Keratinocyte (primary cell): ENCODE data around the gene RAB40A. TPM values are rescaled to one million over a fixed set of nuclear protein-coding genes. Genes with fewer than 3 reads are reported as not detected.

Source experiments
- DNase-seq: peaks from one replicate; pipeline ENCODE4 v3.0.0-alpha.2; 2011; ENCODE audit warnings: low read depth, missing footprints, low spot score
- FAIRE-seq: peaks from 2 replicates; lab custom pipeline; 2011; peaks lifted over from hg19 to GRCh38; lab: Jason Lieb, UNC
- H2AFZ ChIP-seq: 2 replicates; pipeline ENCODE4 v1.6.0; 2012; ENCODE audit warnings: low read length, control low read depth, inconsistent platforms; ENCODE audit not compliant: control insufficient read depth
- H3K27ac ChIP-seq: 2 replicates; pipeline ENCODE4 v1.5.1; 2011; ENCODE audit warnings: low read length; ENCODE audit not compliant: control insufficient read depth, insufficient read depth
- H3K27me3 ChIP-seq: 3 replicates; pipeline ENCODE4 v1.6.0; 2011; ENCODE audit warnings: low read length; ENCODE audit not compliant: control insufficient read depth, insufficient read depth; ENCODE audit errors: extremely low read depth
- H3K36me3 ChIP-seq, 2 experiments: 2 replicates in 1 of 2; 3 replicates in 1 of 2; pipeline ENCODE4 v1.5.1; 2011; ENCODE audit warnings: low read length in 2 of 2, mild to moderate bottlenecking in 1 of 2; ENCODE audit not compliant: control insufficient read depth in 2 of 2, insufficient read depth in 2 of 2; ENCODE audit errors: extremely low read depth in 1 of 2
- H3K4me1 ChIP-seq: 3 replicates; pipeline ENCODE4 v1.5.1; 2011; ENCODE audit warnings: low read length; ENCODE audit not compliant: control insufficient read depth, insufficient read depth; ENCODE audit errors: extremely low read depth
- H3K4me2 ChIP-seq: 3 replicates; pipeline ENCODE4 v1.6.0; 2011; ENCODE audit warnings: low read depth, low read length; ENCODE audit not compliant: control insufficient read depth, insufficient read depth; ENCODE audit errors: extremely low read depth
- H3K4me3 ChIP-seq, 3 experiments: fragments of 200-600 bp in 1 of 3; sonication (generic) in 1 of 3; 2 replicates in 2 of 3; 3 replicates in 1 of 3; pipeline ENCODE4 v1.5.1; 2011 to 2016; ENCODE audit warnings: low read length in 3 of 3, mild to moderate bottlenecking in 3 of 3, control low read depth in 2 of 3, inconsistent platforms in 1 of 3, low read depth in 1 of 3, mixed read lengths in 1 of 3, mixed run types in 1 of 3, moderate library complexity in 1 of 3; ENCODE audit not compliant: control insufficient read depth in 2 of 3, insufficient read depth in 2 of 3; ENCODE audit errors: extremely low read depth in 1 of 3
- H3K79me2 ChIP-seq: 2 replicates; pipeline ENCODE4 v1.6.0; 2012; ENCODE audit warnings: low read length; ENCODE audit not compliant: control insufficient read depth, insufficient read depth
- H3K9ac ChIP-seq: 3 replicates; pipeline ENCODE4 v1.6.0; 2011; ENCODE audit warnings: low read length; ENCODE audit not compliant: control insufficient read depth, insufficient read depth; ENCODE audit errors: extremely low read depth
- H3K9me1 ChIP-seq: 3 replicates; pipeline ENCODE4 v1.6.0; 2011; ENCODE audit warnings: low read length; ENCODE audit not compliant: control insufficient read depth, insufficient read depth; ENCODE audit errors: extremely low read depth
- H3K9me3 ChIP-seq: 2 replicates; pipeline ENCODE4 v1.5.1; 2012; ENCODE audit warnings: low read depth, low read length; ENCODE audit not compliant: control insufficient read depth
- H4K20me1 ChIP-seq: 3 replicates; pipeline ENCODE4 v1.6.0; 2011; ENCODE audit warnings: low read length; ENCODE audit not compliant: control insufficient read depth, insufficient read depth; ENCODE audit errors: extremely low read depth
- EZH2 ChIP-seq: IDR thresholded peaks from one replicate; pipeline ENCODE4 v1.6.1; 2012; ENCODE audit warnings: inconsistent platforms, mild to moderate bottlenecking, low read length, moderate library complexity
- dilution Hi-C: fragments of 300-500 bp; cut with MboI; formaldehyde crosslinking; loops from one replicate; pipeline ENCODE4 v1.7.0; 2020; ENCODE audit warnings: low sequenced_read_pairs; ENCODE audit not compliant: extremely low pct_ligation_motif_present
- polyA plus RNA-seq, 5 experiments: library from polyadenylated mRNA; depleted of rRNA in 3 of 5; stranded (reverse) in 3 of 5; stranded (forward) in 1 of 5; unstranded in 1 of 5; fragments of >200 nt; gene quantifications; 1 replicate in 1 of 5; 2 replicates in 3 of 5; 3 replicates in 1 of 5; pipeline versions ENCODE4 v1.2.1 to v1.2.3, GENCODE V29; 2011 to 2012; ENCODE audit warnings: missing spikeins in 2 of 5, low read depth in 1 of 5, low replicate concordance in 1 of 5
- TF ChIP-seq, protein P1 (sequence below), 3 experiments: IDR thresholded peaks in 1 of 3; conservative IDR thresholded peaks in 1 of 3; optimal IDR thresholded peaks in 1 of 3; 2 replicates in 2 of 3; 3 replicates in 1 of 3; pipeline versions ENCODE3 to v1.5.1; 2011; ENCODE audit warnings: low read length in 3 of 3, mild to moderate bottlenecking in 3 of 3, moderate library complexity in 2 of 3, control low read depth in 1 of 3, inconsistent platforms in 1 of 3; ENCODE audit not compliant: insufficient read depth in 2 of 3; ENCODE audit errors: extremely low read depth in 1 of 3

RAB40A gene
- polyA plus RNA-seq, 1 donor (not counting 4 experiments of a cell fraction or from before 2014, with no cell fraction given) = 0.33 TPM

DNA sequence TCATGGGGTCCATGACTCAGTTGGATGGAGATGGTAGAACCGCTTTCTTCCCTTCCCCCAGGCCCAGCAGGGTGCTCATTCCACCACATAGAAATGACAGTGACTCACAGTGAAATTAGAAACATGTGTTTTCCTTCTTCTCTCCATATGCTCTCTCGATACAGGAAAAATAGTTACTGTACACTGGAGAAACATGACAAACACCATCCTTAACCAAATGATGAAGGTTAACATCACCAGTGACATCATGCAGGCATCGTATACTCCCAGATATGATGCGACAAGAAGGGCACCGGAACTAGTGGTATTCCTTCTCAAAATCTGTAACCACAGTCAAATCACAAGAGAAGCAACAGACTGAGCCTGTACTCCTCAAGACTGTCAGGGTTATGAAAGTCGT, 11.7 kb upstream of the RAB40A start:
- no peaks in the 10 kb centered on the region for H3K36me3 ChIP-seq
- no peak overlapping the region for H3K9ac ChIP-seq
- dilution Hi-C loops = no loop called here
- no peaks in the 10 kb centered on the region for H3K27me3 ChIP-seq
- no peaks in the 10 kb centered on the region for H3K9me3 ChIP-seq
- FAIRE-seq (no peak), DNase-seq (no peak)
- no peaks in the 10 kb centered on the region for H4K20me1 ChIP-seq
- no peak overlapping the region for H2AFZ ChIP-seq
- H3K9me1 ChIP-seq = no peaks in the 10 kb centered on the region
- H3K4me3 ChIP-seq = no peak overlapping the region
- H3K4me2 ChIP-seq = no peak overlapping the region
- H3K27ac ChIP-seq = no peak overlapping the region
- TF ChIP-seq, protein P1, sequence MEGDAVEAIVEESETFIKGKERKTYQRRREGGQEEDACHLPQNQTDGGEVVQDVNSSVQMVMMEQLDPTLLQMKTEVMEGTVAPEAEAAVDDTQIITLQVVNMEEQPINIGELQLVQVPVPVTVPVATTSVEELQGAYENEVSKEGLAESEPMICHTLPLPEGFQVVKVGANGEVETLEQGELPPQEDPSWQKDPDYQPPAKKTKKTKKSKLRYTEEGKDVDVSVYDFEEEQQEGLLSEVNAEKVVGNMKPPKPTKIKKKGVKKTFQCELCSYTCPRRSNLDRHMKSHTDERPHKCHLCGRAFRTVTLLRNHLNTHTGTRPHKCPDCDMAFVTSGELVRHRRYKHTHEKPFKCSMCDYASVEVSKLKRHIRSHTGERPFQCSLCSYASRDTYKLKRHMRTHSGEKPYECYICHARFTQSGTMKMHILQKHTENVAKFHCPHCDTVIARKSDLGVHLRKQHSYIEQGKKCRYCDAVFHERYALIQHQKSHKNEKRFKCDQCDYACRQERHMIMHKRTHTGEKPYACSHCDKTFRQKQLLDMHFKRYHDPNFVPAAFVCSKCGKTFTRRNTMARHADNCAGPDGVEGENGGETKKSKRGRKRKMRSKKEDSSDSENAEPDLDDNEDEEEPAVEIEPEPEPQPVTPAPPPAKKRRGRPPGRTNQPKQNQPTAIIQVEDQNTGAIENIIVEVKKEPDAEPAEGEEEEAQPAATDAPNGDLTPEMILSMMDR (optimal IDR thresholded peaks at IDR 0.05 in 1 of 3, IDR thresholded peaks at IDR 0.05 in 1 of 3, conservative IDR thresholded peaks at IDR 0.05 in 1 of 3; ENCODE audit: extremely low read depth in 1 of 3, insufficient read depth in 2 of 3, low read length in 3 of 3) = no peak
- no peak for TF ChIP-seq EZH2
- H3K4me1 ChIP-seq = peaks cover 6% of the 10 kb centered on the region
- no peaks in the 10 kb centered on the region for H3K79me2 ChIP-seq

GRCh38 chrX:103530545-103530944, 11.3 kb upstream of the RAB40A start:
- H3K9me1 ChIP-seq = no peaks in the 10 kb centered on the region
- TF ChIP-seq, protein P1 (optimal IDR thresholded peaks at IDR 0.05 in 1 of 3, IDR thresholded peaks at IDR 0.05 in 1 of 3, conservative IDR thresholded peaks at IDR 0.05 in 1 of 3; ENCODE audit: extremely low read depth in 1 of 3, insufficient read depth in 2 of 3, low read length in 3 of 3) = no peak
- TF ChIP-seq EZH2 = no peak
- dilution Hi-C loops = no loop called here
- no peak for FAIRE-seq
- no peaks in the 10 kb centered on the region for H4K20me1 ChIP-seq
- no peak overlapping the region for H2AFZ ChIP-seq
- no peak overlapping the region for H3K9ac ChIP-seq
- peaks cover 3% of the 10 kb centered on the region for H3K4me1 ChIP-seq
- no peak overlapping the region for H3K4me2 ChIP-seq
- no peaks in the 10 kb centered on the region for H3K79me2 ChIP-seq
- H3K27ac ChIP-seq = no peak overlapping the region
- DNase-seq = no peak
- H3K36me3 ChIP-seq = no peaks in the 10 kb centered on the region
- no peak overlapping the region for H3K4me3 ChIP-seq
- no peaks in the 10 kb centered on the region for H3K9me3 ChIP-seq
- no peaks in the 10 kb centered on the region for H3K27me3 ChIP-seq
